ENCODE results near the gene KRTAP4-5.
"Not testable (repeated sequence)": the region's sequence is repeated elsewhere in the genome, so short reads cannot be mapped to it uniquely, and the experiment has no call there.

Gene KRTAP4-5

GRCh38 chr17:41149652-41149985 lies at the start of gene KRTAP4-5:
Gene KRTAP4-5 (minus strand): TSS chr17:41149825. CDS start chr17:41149767, 58 bp downstream.
- DNase-seq (ENCODE audit: low spot score): no peak

GRCh38 chr17:41196068-41196467 lies 46.4 kb upstream of the KRTAP4-5 start:
- no peak for DNase-seq (ENCODE audit: low spot score)

GRCh38 chr17:41190328-41190727 lies 40.7 kb upstream of the KRTAP4-5 start:
- DNase-seq (ENCODE audit: low spot score): no peak

GRCh38 chr17:41189837-41190318 lies 40.3 kb upstream of the KRTAP4-5 start, which contains the start of gene KRTAP9-1:
Gene KRTAP9-1 (plus strand): TSS chr17:41189887. CDS start chr17:41189887, 0 bp downstream.
- not testable (repeated sequence) for DNase-seq (ENCODE audit: low spot score)

DNA sequence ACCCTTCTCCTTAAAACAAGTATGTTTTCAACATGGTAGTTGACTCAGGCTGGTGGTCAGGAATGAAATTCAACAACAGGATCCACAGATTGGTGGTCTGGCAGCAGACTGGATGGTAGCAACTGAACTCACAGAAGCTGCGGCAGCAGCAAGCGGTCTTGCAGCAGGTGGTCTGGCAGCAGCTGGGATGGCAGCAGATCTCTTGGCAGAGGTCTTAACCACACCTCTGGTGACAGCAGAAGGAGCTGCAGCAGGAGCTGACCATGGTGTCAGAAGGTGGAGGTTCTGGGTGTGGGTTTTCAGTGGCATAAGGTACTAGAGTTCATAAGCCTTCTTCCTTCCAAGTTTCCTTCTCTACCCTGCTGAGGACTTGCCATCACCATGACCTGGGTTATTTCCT lies 37.2 kb upstream of the KRTAP4-5 start:
- no peak for DNase-seq (ENCODE audit: low spot score)

GRCh38 chr17:41185001-41185400 lies 35.4 kb upstream of the KRTAP4-5 start:
- no peak for DNase-seq (ENCODE audit: low spot score)

DNA sequence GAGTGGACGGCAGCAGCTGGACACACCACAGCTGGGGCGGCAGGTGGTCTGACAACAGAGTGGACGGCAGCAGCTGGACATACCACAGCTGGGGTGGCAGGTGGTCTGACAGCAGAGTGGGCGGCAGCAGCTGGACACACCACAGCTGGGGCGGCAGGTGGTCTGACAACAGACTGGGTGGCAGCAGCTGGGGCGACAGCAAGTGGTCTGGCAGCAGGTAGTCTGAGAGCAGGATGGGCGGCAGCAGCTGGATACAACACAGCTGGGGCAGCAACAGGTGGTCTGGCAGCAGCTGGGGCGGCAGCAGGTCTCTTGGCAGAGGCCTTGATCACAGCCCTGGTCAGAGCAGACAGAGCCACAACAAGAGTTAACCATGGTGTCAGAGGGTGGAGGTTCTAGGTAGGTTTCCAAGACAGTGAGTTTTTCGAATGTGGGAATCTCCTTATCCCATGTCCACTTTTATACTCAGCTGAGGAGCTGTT lies 34.9 kb upstream of the KRTAP4-5 start, which contains the start of gene KRTAP4-1:
Gene KRTAP4-1 (minus strand): TSS at position 432 of the 482 bp plus-strand sequence. CDS start 57 bp downstream, at position 375.
- no peak for DNase-seq (ENCODE audit: low spot score)

DNA sequence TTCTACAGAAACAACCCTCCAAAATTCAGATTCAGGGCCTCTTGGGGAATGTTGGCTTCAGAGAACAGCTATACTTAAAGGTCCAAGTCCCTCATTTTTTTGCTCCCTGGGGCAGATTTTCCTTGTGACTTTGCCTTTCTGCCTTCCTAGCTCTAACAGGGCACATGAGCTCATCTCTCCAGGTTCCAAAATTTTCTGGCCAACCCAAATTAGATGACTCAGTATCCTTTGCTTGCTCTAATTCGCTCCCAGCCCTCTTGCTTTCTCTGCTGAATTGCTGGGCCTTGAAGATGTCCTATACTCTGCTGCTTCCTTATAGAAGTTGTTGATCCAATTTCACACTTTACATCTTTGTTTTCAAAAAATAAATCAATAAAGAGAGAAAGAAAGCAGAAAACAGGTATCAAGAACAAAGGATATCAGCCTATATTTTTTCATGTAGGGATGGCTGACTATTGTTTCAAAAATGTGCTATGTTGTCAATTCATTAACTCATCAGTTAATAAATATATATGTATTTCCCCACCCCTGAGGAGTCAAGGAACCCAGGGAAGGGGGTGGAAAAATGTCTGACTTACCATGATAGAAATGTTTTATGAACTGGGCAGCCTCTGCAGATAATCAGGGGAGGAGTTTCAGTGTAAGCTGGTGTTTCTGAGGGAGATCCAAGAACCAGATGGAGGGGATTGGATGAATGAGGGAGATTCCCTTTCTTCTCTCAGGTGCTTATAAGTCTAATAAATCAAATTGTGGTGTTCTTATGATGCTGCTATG lies 29.4 kb upstream of the KRTAP4-5 start:
- no peak for DNase-seq (ENCODE audit: low spot score)

- DNase-seq (ENCODE audit: low spot score): no peak
Observed at GRCh38 chr17:41178341-41178740, 28.7 kb upstream of the KRTAP4-5 start.

- no peak for DNase-seq (ENCODE audit: low spot score)
Observed at GRCh38 chr17:41177727-41178271, 28.2 kb upstream of the KRTAP4-5 start, which contains the start of gene KRTAP4-2. Gene KRTAP4-2 (minus strand): TSS chr17:41178221. CDS start chr17:41178164, 57 bp downstream.

GRCh38 chr17:41176744-41177387 lies 27.2 kb upstream of the KRTAP4-5 start:
- DNase-seq (ENCODE audit: low spot score): no peak

DNA sequence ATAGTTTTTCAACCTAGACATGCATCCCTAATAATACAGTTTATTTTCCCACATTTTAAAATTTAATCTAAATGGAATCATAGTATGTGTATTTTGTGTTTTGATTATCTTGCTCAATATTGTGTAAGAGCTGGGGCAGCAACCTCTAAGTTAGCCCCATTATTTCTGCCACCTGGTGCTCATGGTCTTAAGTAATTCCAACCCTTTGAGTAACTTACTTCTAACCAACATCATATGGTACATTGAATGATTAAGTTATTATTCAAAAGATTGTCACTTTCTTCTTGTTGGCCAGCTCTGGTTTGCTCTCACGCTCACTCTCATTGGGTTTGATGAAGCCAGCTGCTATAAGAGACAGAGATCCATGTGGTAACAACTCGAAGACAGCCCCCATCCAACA lies 22.3 kb upstream of the KRTAP4-5 start:
- no peak for DNase-seq (ENCODE audit: low spot score)

- no peak for DNase-seq (ENCODE audit: low spot score)
Observed at GRCh38 chr17:41168121-41168520, 18.5 kb upstream of the KRTAP4-5 start, which contains the start of gene KRTAP4-3. Gene KRTAP4-3 (minus strand): TSS chr17:41168221. CDS start chr17:41168172, 49 bp downstream.

- no peak for DNase-seq (ENCODE audit: low spot score)
Observed at GRCh38 chr17:41167561-41167960, 17.9 kb upstream of the KRTAP4-5 start.

GRCh38 chr17:41163828-41164227 lies 14.2 kb upstream of the KRTAP4-5 start:
- no peak for DNase-seq (ENCODE audit: low spot score)

DNA sequence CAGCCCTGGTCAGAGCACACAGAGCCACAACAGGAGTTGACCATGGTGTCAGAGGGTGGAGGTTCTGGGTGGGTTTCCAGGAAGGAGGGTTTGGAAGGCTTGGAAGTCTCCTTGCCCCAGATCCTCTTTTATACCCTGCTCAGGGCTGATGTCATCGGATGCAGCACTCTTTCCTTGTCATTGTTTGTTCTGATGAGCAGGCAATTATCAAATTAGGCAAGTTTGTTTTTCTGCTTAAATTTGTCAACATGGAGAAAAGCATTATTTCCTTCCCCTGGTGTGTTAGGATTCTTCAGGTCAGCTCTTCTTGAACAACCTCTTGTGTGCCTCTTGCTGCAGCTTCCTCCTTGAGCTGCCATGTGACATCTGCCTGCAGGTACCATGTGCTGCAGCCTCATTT lies 11.0 kb upstream of the KRTAP4-5 start, which contains the start of gene KRTAP4-4:
Gene KRTAP4-4 (minus strand): TSS at position 101 of the 400 bp plus-strand sequence. CDS start 57 bp downstream, at position 44.
- DNase-seq (ENCODE audit: low spot score): no peak

DNA sequence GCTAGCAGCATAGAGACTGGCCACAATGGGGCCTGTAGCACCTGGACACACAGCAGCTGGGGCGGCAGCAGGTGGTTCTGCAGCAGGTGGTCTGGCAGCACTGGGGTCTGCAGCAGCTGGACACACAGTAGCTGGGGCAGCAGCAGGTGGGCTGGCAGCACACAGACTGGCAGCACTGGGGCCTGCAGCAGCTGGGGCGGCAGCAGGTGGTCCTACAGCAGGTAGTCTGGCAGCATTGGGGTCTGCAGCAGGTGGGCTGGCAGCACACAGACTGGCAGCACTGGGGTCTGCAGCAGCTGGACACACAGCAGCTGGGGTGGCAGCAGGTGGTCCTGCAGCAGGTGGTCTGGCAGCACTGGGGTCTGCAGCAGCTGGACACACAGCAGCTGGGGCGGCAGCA lies 10.6 kb upstream of the KRTAP4-5 start:
- DNase-seq (ENCODE audit: low spot score): not testable (repeated sequence)

- no peak for DNase-seq (ENCODE audit: low spot score)
Observed at GRCh38 chr17:41153856-41154255, 4.2 kb upstream of the KRTAP4-5 start.

DNA sequence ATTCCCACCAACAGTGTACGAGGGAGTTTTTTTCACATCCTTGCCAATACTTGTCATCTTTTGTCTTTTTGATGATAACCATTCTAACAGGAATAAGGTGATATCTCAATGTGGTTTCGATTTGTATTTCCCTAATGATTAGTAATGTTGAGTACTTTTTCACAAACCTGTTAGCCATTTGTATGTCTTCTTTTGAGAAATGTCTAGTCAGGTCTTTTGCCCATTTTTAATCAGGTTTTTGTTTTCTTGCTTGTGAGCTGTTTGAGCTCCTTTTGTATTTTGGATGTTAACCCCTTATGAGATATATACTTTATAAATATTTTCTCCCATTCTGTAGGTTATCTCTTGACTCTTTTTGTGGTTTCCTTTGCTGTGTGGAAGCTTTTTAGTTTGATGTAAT lies 1.9 kb upstream of the KRTAP4-5 start:
- DNase-seq (ENCODE audit: low spot score): no peak

- no peak for DNase-seq (ENCODE audit: low spot score)
Observed at GRCh38 chr17:41150026-41150425, 401 bp upstream of the KRTAP4-5 start.

DNA sequence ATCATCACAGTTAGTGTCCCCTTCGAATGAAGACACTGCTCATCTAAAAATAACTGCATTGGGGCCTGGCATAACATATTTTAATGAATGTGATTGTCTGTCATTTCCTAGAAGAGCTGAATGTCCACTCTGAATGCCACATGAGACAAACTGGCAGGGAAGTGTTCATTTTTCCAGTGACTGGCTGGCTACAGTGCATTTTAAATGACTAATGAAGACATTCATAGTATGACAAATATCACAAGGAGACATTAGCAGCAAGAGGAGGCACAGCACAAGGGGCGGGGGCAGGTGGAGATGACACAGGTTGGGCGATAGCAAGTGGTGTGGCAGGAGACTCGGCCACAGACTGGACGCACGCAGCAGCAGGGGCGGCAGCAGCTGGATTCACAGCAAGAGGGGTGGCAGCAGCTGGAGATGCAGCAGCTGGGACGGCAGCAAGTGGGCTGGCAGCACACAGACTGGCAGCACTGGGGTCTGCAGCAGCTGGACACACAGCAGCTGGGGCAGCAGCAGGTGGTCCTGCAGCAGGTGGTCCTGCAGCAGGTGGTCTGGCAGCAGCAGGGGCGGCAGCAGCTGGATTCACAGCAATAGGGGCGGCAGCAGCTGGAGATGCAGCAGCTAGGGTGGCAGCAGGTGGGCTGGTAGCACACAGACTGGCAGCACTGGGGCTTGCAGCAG lies 514 bp downstream of the KRTAP4-5 start:
- not testable (repeated sequence) for DNase-seq (ENCODE audit: low spot score)
